CD14-positive monocyte (primary cell): ENCODE data around the gene FAM135A. TPM values are rescaled to one million over a fixed set of nuclear protein-coding genes. Genes with fewer than 3 reads are reported as not detected.

Experiments
- DNase-seq, 3 donors: peaks; one replicate each; pipeline ENCODE4 v3.0.0-alpha.2; 2011 to 2022
- H2AFZ ChIP-seq: 2 replicates; pipeline ENCODE4 v1.6.0; 2012; ENCODE audit warnings: mild to moderate bottlenecking, low read depth, low read length, inconsistent platforms; ENCODE audit not compliant: insufficient read depth, poor library complexity, severe bottlenecking
- H3K27ac ChIP-seq, 2 donors: 1 replicate in 1 of 2; 2 replicates in 1 of 2; pipeline ENCODE4 v1.5.1; 2012 to 2013; ENCODE audit warnings: low read length in 2 of 2, control low read depth in 1 of 2, inconsistent platforms in 1 of 2, low read depth in 1 of 2, mild to moderate bottlenecking in 1 of 2
- H3K27me3 ChIP-seq, 2 donors: one replicate each; pipeline versions ENCODE4 v1.6.0 to v1.6.1; 2011 to 2013; ENCODE audit warnings: low read length in 2 of 2; ENCODE audit not compliant: control insufficient read depth in 2 of 2, insufficient read depth in 2 of 2
- H3K36me3 ChIP-seq, 2 donors: replicated peaks in 1 of 2; 1 replicate in 1 of 2; 2 replicates in 1 of 2; pipeline versions ENCODE4 v1.5.1 to v1.6.1; 2012 to 2013; ENCODE audit warnings: low read length in 2 of 2, control low read depth in 1 of 2, inconsistent platforms in 1 of 2, mild to moderate bottlenecking in 1 of 2; ENCODE audit not compliant: insufficient read depth in 2 of 2, control insufficient read depth in 1 of 2
- H3K4me1 ChIP-seq, 2 donors: 1 replicate in 1 of 2; 2 replicates in 1 of 2; pipeline versions ENCODE4 v1.5.1 to v1.6.1; 2012 to 2013; ENCODE audit warnings: low read length in 2 of 2, control low read depth in 1 of 2, inconsistent platforms in 1 of 2, mild to moderate bottlenecking in 1 of 2, moderate library complexity in 1 of 2; ENCODE audit not compliant: insufficient read depth in 2 of 2, control insufficient read depth in 1 of 2
- H3K4me2 ChIP-seq: replicated peaks from 2 replicates; pipeline ENCODE3; 2012; ENCODE audit warnings: low read length, moderate library complexity, mild to moderate bottlenecking; ENCODE audit not compliant: poor library complexity, severe bottlenecking; ENCODE audit errors: extremely low read depth
- H3K4me3 ChIP-seq, 3 experiments: fragments of 200-600 bp in 1 of 3; sonication (generic) in 1 of 3; replicated peaks in 1 of 3; 1 replicate in 2 of 3; 2 replicates in 1 of 3; pipeline ENCODE4 v1.5.1; 2011 to 2013; ENCODE audit warnings: low read length in 3 of 3, mild to moderate bottlenecking in 3 of 3, control low read depth in 2 of 3, low read depth in 2 of 3, inconsistent platforms in 1 of 3, moderate library complexity in 1 of 3
- H3K79me2 ChIP-seq: 2 replicates; pipeline ENCODE4 v1.6.0; 2012; ENCODE audit warnings: mild to moderate bottlenecking, control low read depth, inconsistent platforms, low read length, moderate library complexity; ENCODE audit not compliant: insufficient read depth
- H3K9ac ChIP-seq: 2 replicates; pipeline ENCODE4 v1.6.0; 2017; ENCODE audit warnings: low read length, mild to moderate bottlenecking; ENCODE audit not compliant: insufficient read depth, poor library complexity, severe bottlenecking
- H3K9me3 ChIP-seq, 2 donors: replicated peaks in 1 of 2; 1 replicate in 1 of 2; 2 replicates in 1 of 2; pipeline versions ENCODE4 v1.5.1 to v1.6.1; 2012 to 2013; ENCODE audit warnings: low read length in 2 of 2, control low read depth in 1 of 2; ENCODE audit not compliant: control insufficient read depth in 1 of 2, insufficient read depth in 1 of 2
- H4K20me1 ChIP-seq: 2 replicates; pipeline ENCODE4 v1.6.0; 2012; ENCODE audit warnings: mild to moderate bottlenecking, low read length, control low read depth, moderate library complexity; ENCODE audit not compliant: insufficient read depth
- H3K27ac Mint-ChIP-seq, 7 donors: one replicate each; pipeline ENCODE4 v1.8.0; 2020; ENCODE audit warnings: mild to moderate bottlenecking in 7 of 7, mixed read lengths in 7 of 7, moderate library complexity in 6 of 7, inconsistent platforms in 2 of 7
- H3K27me3 Mint-ChIP-seq, 3 donors: one replicate each; pipeline ENCODE4 v1.8.0; 2021 to 2022; ENCODE audit warnings: low read depth in 3 of 3, mild to moderate bottlenecking in 3 of 3, mixed read lengths in 3 of 3, moderate library complexity in 3 of 3, inconsistent platforms in 1 of 3
- H3K36me3 Mint-ChIP-seq, 2 donors: one replicate each; pipeline ENCODE4 v1.8.0; 2020; ENCODE audit warnings: mixed read lengths in 2 of 2, inconsistent platforms in 1 of 2, mild to moderate bottlenecking in 1 of 2
- H3K4me1 Mint-ChIP-seq: one replicate; pipeline ENCODE4 v1.8.0; 2020; ENCODE audit warnings: mild to moderate bottlenecking, mixed read lengths
- H3K4me3 Mint-ChIP-seq, 2 donors: one replicate each; pipeline ENCODE4 v1.8.0; 2020; ENCODE audit warnings: mild to moderate bottlenecking in 2 of 2, mixed read lengths in 2 of 2, moderate library complexity in 1 of 2
- H3K9me3 Mint-ChIP-seq, 7 donors: one replicate each; pipeline ENCODE4 v1.8.0; 2020 to 2022; ENCODE audit warnings: mixed read lengths in 7 of 7, mild to moderate bottlenecking in 6 of 7, moderate library complexity in 6 of 7, inconsistent platforms in 2 of 7
- CTCF ChIP-seq: fragments of 200-600 bp; IDR thresholded peaks from one replicate; pipeline ENCODE4 v1.8.0; 2022; ENCODE audit warnings: antibody characterized with exemption, mild to moderate bottlenecking
- WGBS: methylation state at CpG from one replicate; pipeline ENCODE4 v1.1.5; 2013; ENCODE audit warnings: missing lambda C conversion rate; ENCODE audit not compliant: insufficient coverage; 5-methylcytosine and 5-hydroxymethylcytosine counted together
- intact Hi-C, 2 donors: fragments of 100-400 bp; cut with micrococcal nuclease; formaldehyde crosslinking; loops; one replicate each; pipeline versions ENCODE4 v1.15.0 to v1.15.1; 2023
- polyA plus RNA-seq, 3 donors: library from polyadenylated mRNA; depleted of rRNA in 1 of 3; unstranded in 2 of 3; stranded (reverse) in 1 of 3; fragments of 300-500 nt in 2 of 3; fragments of >200 nt in 1 of 3; fragmentation: Illumina TruSeq in 2 of 3; gene quantifications; 1 replicate in 2 of 3; 2 replicates in 1 of 3; pipeline ENCODE4 v1.2.3, GENCODE V29; 2012 to 2021

Gene FAM135A
- polyA plus RNA-seq, 3 donors, result 4.1 to 10.3 (median 5.4) TPM

- Histone ChIP-seq H3K9me3 (peaks cover 2 to 11% of the 10 kb centered on the region in 2 donors), H4K20me1 (no peaks in the 10 kb centered on the region), H3K36me3 (peaks cover 24 to 40% of the 10 kb centered on the region in 2 donors), H2AFZ (no peak overlapping the region), H3K4me2 (no peak overlapping the region), H3K27me3 (no peaks in the 10 kb centered on the region), H3K9ac (no peak overlapping the region), H3K79me2 (no peaks in the 10 kb centered on the region), H3K4me1 (no peaks in the 10 kb centered on the region), H3K4me3 (no peak overlapping the region), H3K27ac (no peak overlapping the region)
- WGBS, result no CpG with 5 or more reads among the region's 2 CpGs
- intact Hi-C loops, result no loop called here
- Mint-ChIP-seq H3K36me3 (peaks cover 44 to 45% of the 10 kb centered on the region in 2 donors), H3K4me3 (no peak overlapping the region), H3K4me1 (no peaks in the 10 kb centered on the region), H3K27me3 (no peaks in the 10 kb centered on the region), H3K9me3 (peaks cover 0 to 17% (median 12%) of the 10 kb centered on the region in 7 donors), H3K27ac (no peak overlapping the region)
- DNase-seq, result no peak
- no peak for TF ChIP-seq CTCF
Observed at GRCh38 chr6:70506321-70506720, 93.0 kb downstream of the FAM135A start.

GRCh38 chr6:70507161-70507560 lies 93.9 kb downstream of the FAM135A start:
- Mint-ChIP-seq H3K27ac (no peak overlapping the region), H3K27me3 (no peaks in the 10 kb centered on the region), H3K4me1 (no peaks in the 10 kb centered on the region), H3K36me3 (peaks cover 39 to 41% of the 10 kb centered on the region in 2 donors), H3K9me3 (peaks cover 0 to 16% (median 7%) of the 10 kb centered on the region in 7 donors), H3K4me3 (no peak overlapping the region)
- Histone ChIP-seq H4K20me1 (no peaks in the 10 kb centered on the region), H3K79me2 (no peaks in the 10 kb centered on the region), H3K9ac (no peak overlapping the region), H2AFZ (no peak overlapping the region), H3K36me3 (peaks cover 24 to 39% of the 10 kb centered on the region in 2 donors), H3K27me3 (no peaks in the 10 kb centered on the region), H3K4me1 (no peaks in the 10 kb centered on the region), H3K4me2 (no peak overlapping the region), H3K9me3 (peaks cover 2 to 11% of the 10 kb centered on the region in 2 donors), H3K27ac (no peak overlapping the region), H3K4me3 (no peak overlapping the region)
- no CpG with 5 or more reads among the region's 1 CpG for WGBS
- no peak for TF ChIP-seq CTCF
- intact Hi-C loops, result no loop called here
- DNase-seq, result no peak
